SU-DHL-6 (cell line): ENCODE results near the gene DNAJB1.

Experiments used
- CTCF ChIP-seq: fragments of 200-600 bp; sonication (generic); IDR thresholded peaks from one replicate; pipeline ENCODE4 v1.5.1; 2017; ENCODE audit warnings: antibody characterized with exemption, mild to moderate bottlenecking, low read length, moderate library complexity; ENCODE audit not compliant: insufficient read depth, poor library complexity, severe bottlenecking
- EZH2phosphoT487 ChIP-seq: fragments of 200-600 bp; sonication (generic), shearing (Covaris generic); conservative IDR thresholded peaks from 2 replicates; pipeline ENCODE4 v1.6.1; 2018; ENCODE audit warnings: mild to moderate bottlenecking, antibody characterized with exemption, low read length, moderate library complexity, mixed read lengths

GRCh38 chr19:14553939-14554243 is 35.7 kb upstream of the DNAJB1 start:
- TF ChIP-seq CTCF (no peak), EZH2phosphoT487 (no peak)
